ENCODE data around the gene DACH1.

Gene DACH1

GRCh38 chr13:71876648-71877255, 9.7 kb upstream of the DACH1 start:
- Histone ChIP-seq H2BK15ac (replicated peaks; ENCODE audit: low read depth) (no peak overlapping the region), H3K27me3 (ENCODE audit: insufficient read depth, low read length, poor library complexity) (no peaks in the 10 kb centered on the region), H3K79me2 (ENCODE audit: control insufficient read depth, insufficient read depth, low read length) (no peaks in the 10 kb centered on the region), H3K4me2 (ENCODE audit: low read length) (no peak overlapping the region), H2BK5ac (ENCODE audit: low read length) (no peak overlapping the region), H3K36me3 (ENCODE audit: control insufficient read depth, insufficient read depth, low read length) (no peaks in the 10 kb centered on the region), H3K4me1 (ENCODE audit: control insufficient read depth, low read depth, low read length) (peaks cover 7% of the 10 kb centered on the region), H3K56ac (ENCODE audit: low read length) (no peak overlapping the region), H3K79me1 (ENCODE audit: low read length) (no peaks in the 10 kb centered on the region), H4K5ac (ENCODE audit: low read length) (no peak overlapping the region), H3K23ac (ENCODE audit: low read length) (no peak overlapping the region), H2AK5ac (ENCODE audit: low read length) (no peak overlapping the region), H3K18ac (ENCODE audit: low read length) (no peak overlapping the region), H3K4ac (ENCODE audit: low read depth, low read length) (no peak overlapping the region), H2BK120ac (ENCODE audit: low read depth, low read length) (no peak overlapping the region), H4K8ac (ENCODE audit: low read depth, low read length) (no peak overlapping the region), H3K27ac (ENCODE audit: low read depth, low read length) (peak overlapping the region; percentile 23), H3K9ac (ENCODE audit: low read length) (no peak overlapping the region), H3K4me3 (ENCODE audit: low read length) (no peak overlapping the region)
- no peak for DNase-seq
- no CpG with 5 or more reads among the region's 2 CpGs for WGBS (ENCODE audit: extremely low coverage, insufficient coverage, low lambda C conversion rate)

- Histone ChIP-seq H2AK5ac (ENCODE audit: low read length) (no peak overlapping the region), H3K27me3 (ENCODE audit: insufficient read depth, low read length, poor library complexity) (no peaks in the 10 kb centered on the region), H3K79me1 (ENCODE audit: low read length) (no peaks in the 10 kb centered on the region), H2BK5ac (ENCODE audit: low read length) (no peak overlapping the region), H4K5ac (ENCODE audit: low read length) (no peak overlapping the region), H3K4ac (ENCODE audit: low read depth, low read length) (no peak overlapping the region), H2BK15ac (replicated peaks; ENCODE audit: low read depth) (no peak overlapping the region), H4K8ac (ENCODE audit: low read depth, low read length) (no peak overlapping the region), H3K9ac (ENCODE audit: low read length) (no peak overlapping the region), H3K23ac (ENCODE audit: low read length) (no peak overlapping the region), H3K56ac (ENCODE audit: low read length) (no peak overlapping the region), H3K27ac (ENCODE audit: low read depth, low read length) (no peak overlapping the region), H3K36me3 (ENCODE audit: control insufficient read depth, insufficient read depth, low read length) (no peaks in the 10 kb centered on the region), H2BK120ac (ENCODE audit: low read depth, low read length) (no peak overlapping the region), H3K18ac (ENCODE audit: low read length) (no peak overlapping the region), H3K4me1 (ENCODE audit: control insufficient read depth, low read depth, low read length) (peaks cover 5% of the 10 kb centered on the region), H3K4me2 (ENCODE audit: low read length) (no peak overlapping the region), H3K79me2 (ENCODE audit: control insufficient read depth, insufficient read depth, low read length) (no peaks in the 10 kb centered on the region), H3K4me3 (ENCODE audit: low read length) (no peak overlapping the region)
- no peak for DNase-seq
- no CpG with 5 or more reads among the region's 5 CpGs for WGBS (ENCODE audit: extremely low coverage, insufficient coverage, low lambda C conversion rate)
These were observed 8.8 kb upstream of the DACH1 start for GRCh38 chr13:71875823-71876222.

GRCh38 chr13:71874458-71874857, 7.5 kb upstream of the DACH1 start:
- H3K79me1 ChIP-seq (ENCODE audit: low read length), result no peaks in the 10 kb centered on the region
- H4K5ac ChIP-seq (ENCODE audit: low read length), result no peak overlapping the region
- no peak overlapping the region for H3K4ac ChIP-seq (ENCODE audit: low read depth, low read length)
- H3K4me2 ChIP-seq (ENCODE audit: low read length), result no peak overlapping the region
- no peak overlapping the region for H3K9ac ChIP-seq (ENCODE audit: low read length)
- no peak overlapping the region for H2BK15ac ChIP-seq (replicated peaks; ENCODE audit: low read depth)
- H2BK120ac ChIP-seq (ENCODE audit: low read depth, low read length), result no peak overlapping the region
- no peak overlapping the region for H2BK5ac ChIP-seq (ENCODE audit: low read length)
- no peak overlapping the region for H3K23ac ChIP-seq (ENCODE audit: low read length)
- H3K79me2 ChIP-seq (ENCODE audit: control insufficient read depth, insufficient read depth, low read length), result no peaks in the 10 kb centered on the region
- no peaks in the 10 kb centered on the region for H3K36me3 ChIP-seq (ENCODE audit: control insufficient read depth, insufficient read depth, low read length)
- no peak overlapping the region for H3K4me3 ChIP-seq (ENCODE audit: low read length)
- no peak overlapping the region for H4K8ac ChIP-seq (ENCODE audit: low read depth, low read length)
- H2AK5ac ChIP-seq (ENCODE audit: low read length), result no peak overlapping the region
- no CpG with 5 or more reads among the region's 2 CpGs for WGBS (ENCODE audit: extremely low coverage, insufficient coverage, low lambda C conversion rate)
- H3K4me1 ChIP-seq (ENCODE audit: control insufficient read depth, low read depth, low read length), result peaks cover 3% of the 10 kb centered on the region
- DNase-seq, result no peak
- H3K27me3 ChIP-seq (ENCODE audit: insufficient read depth, low read length, poor library complexity), result no peaks in the 10 kb centered on the region
- no peak overlapping the region for H3K27ac ChIP-seq (ENCODE audit: low read depth, low read length)
- H3K18ac ChIP-seq (ENCODE audit: low read length), result no peak overlapping the region
- no peak overlapping the region for H3K56ac ChIP-seq (ENCODE audit: low read length)

GRCh38 chr13:71873418-71874247, 6.6 kb upstream of the DACH1 start:
- no peak overlapping the region for H2BK15ac ChIP-seq (replicated peaks; ENCODE audit: low read depth)
- H3K23ac ChIP-seq (ENCODE audit: low read length), result no peak overlapping the region
- H3K27me3 ChIP-seq (ENCODE audit: insufficient read depth, low read length, poor library complexity), result no peaks in the 10 kb centered on the region
- no peak for DNase-seq
- no peaks in the 10 kb centered on the region for H3K79me1 ChIP-seq (ENCODE audit: low read length)
- H4K8ac ChIP-seq (ENCODE audit: low read depth, low read length), result no peak overlapping the region
- no peak overlapping the region for H3K4me2 ChIP-seq (ENCODE audit: low read length)
- H2BK120ac ChIP-seq (ENCODE audit: low read depth, low read length), result no peak overlapping the region
- WGBS (ENCODE audit: extremely low coverage, insufficient coverage, low lambda C conversion rate), result no CpG with 5 or more reads among the region's 5 CpGs
- H3K18ac ChIP-seq (ENCODE audit: low read length), result no peak overlapping the region
- H3K4me1 ChIP-seq (ENCODE audit: control insufficient read depth, low read depth, low read length), result peaks cover 3% of the 10 kb centered on the region
- H4K5ac ChIP-seq (ENCODE audit: low read length), result no peak overlapping the region
- no peak overlapping the region for H3K4ac ChIP-seq (ENCODE audit: low read depth, low read length)
- H3K27ac ChIP-seq (ENCODE audit: low read depth, low read length), result no peak overlapping the region
- no peaks in the 10 kb centered on the region for H3K36me3 ChIP-seq (ENCODE audit: control insufficient read depth, insufficient read depth, low read length)
- no peak overlapping the region for H3K9ac ChIP-seq (ENCODE audit: low read length)
- no peak overlapping the region for H2BK5ac ChIP-seq (ENCODE audit: low read length)
- no peaks in the 10 kb centered on the region for H3K79me2 ChIP-seq (ENCODE audit: control insufficient read depth, insufficient read depth, low read length)
- H3K56ac ChIP-seq (ENCODE audit: low read length), result no peak overlapping the region
- H2AK5ac ChIP-seq (ENCODE audit: low read length), result no peak overlapping the region
- no peak overlapping the region for H3K4me3 ChIP-seq (ENCODE audit: low read length)

- DNase-seq, result no peak
- Histone ChIP-seq H3K18ac (ENCODE audit: low read length) (no peak overlapping the region), H3K79me2 (ENCODE audit: control insufficient read depth, insufficient read depth, low read length) (no peaks in the 10 kb centered on the region), H3K4me2 (ENCODE audit: low read length) (no peak overlapping the region), H2BK15ac (replicated peaks; ENCODE audit: low read depth) (no peak overlapping the region), H2BK120ac (ENCODE audit: low read depth, low read length) (no peak overlapping the region), H3K23ac (ENCODE audit: low read length) (no peak overlapping the region), H3K4ac (ENCODE audit: low read depth, low read length) (no peak overlapping the region), H3K27me3 (ENCODE audit: insufficient read depth, low read length, poor library complexity) (no peaks in the 10 kb centered on the region), H2AK5ac (ENCODE audit: low read length) (no peak overlapping the region), H4K5ac (ENCODE audit: low read length) (no peak overlapping the region), H4K8ac (ENCODE audit: low read depth, low read length) (no peak overlapping the region), H2BK5ac (ENCODE audit: low read length) (no peak overlapping the region), H3K79me1 (ENCODE audit: low read length) (no peaks in the 10 kb centered on the region), H3K9ac (ENCODE audit: low read length) (no peak overlapping the region), H3K27ac (ENCODE audit: low read depth, low read length) (no peak overlapping the region), H3K4me3 (ENCODE audit: low read length) (no peak overlapping the region), H3K56ac (ENCODE audit: low read length) (no peak overlapping the region), H3K36me3 (ENCODE audit: control insufficient read depth, insufficient read depth, low read length) (no peaks in the 10 kb centered on the region), H3K4me1 (ENCODE audit: control insufficient read depth, low read depth, low read length) (peaks cover 2% of the 10 kb centered on the region)
- WGBS (ENCODE audit: extremely low coverage, insufficient coverage, low lambda C conversion rate), result no CpG with 5 or more reads among the region's 1 CpG
These were observed 4.8 kb upstream of the DACH1 start for GRCh38 chr13:71871844-71872243.
